HepG2 (cell line): ENCODE measurements around the gene HSPA6. TPM values are rescaled to one million over a fixed set of nuclear protein-coding genes. Genes with fewer than 3 reads are reported as not detected.
A peak's percentile ranks its signal among the peaks of the same experiment; 100 is the strongest.

Experiments used
- CAMTA2 ChIP-seq: sonication (generic); formaldehyde crosslinking; IDR thresholded peaks from 2 replicates; pipeline ENCODE4 v1.4.0; 2020; ENCODE audit warnings: mild to moderate bottlenecking, missing genetic modification reagents, borderline replicate concordance
- CENPT ChIP-seq: sonication (generic); formaldehyde crosslinking; IDR thresholded peaks from 2 replicates; pipeline ENCODE4 v1.8.0; 2022; ENCODE audit warnings: low read depth, mild to moderate bottlenecking, moderate library complexity, missing genetic modification reagents
- FOXJ3 ChIP-seq: sonication (generic); formaldehyde crosslinking; IDR thresholded peaks from 2 replicates; pipeline ENCODE4 v1.4.0; 2020; ENCODE audit warnings: missing genetic modification reagents, mild to moderate bottlenecking, borderline replicate concordance
- GABPB1 ChIP-seq: IDR thresholded peaks from 2 replicates; pipeline ENCODE4 v1.6.1; 2016; ENCODE audit warnings: mild to moderate bottlenecking, missing genetic modification reagents, moderate library complexity, missing compliant biosample characterization
- JUN ChIP-seq: sonication (generic); formaldehyde crosslinking; IDR thresholded peaks from 2 replicates; pipeline ENCODE4 v1.4.0; 2020; ENCODE audit warnings: mild to moderate bottlenecking, missing genetic modification reagents
- KLF15 ChIP-seq: sonication (generic); formaldehyde crosslinking; IDR thresholded peaks from 2 replicates; pipeline ENCODE4 v1.8.1; 2023; ENCODE audit warnings: borderline replicate concordance, mild to moderate bottlenecking, inconsistent platforms, missing genetic modification reagents, mixed read lengths
- KLF16 ChIP-seq, 2 experiments: sonication (generic) in 1 of 2; formaldehyde crosslinking in 1 of 2; IDR thresholded peaks; 2 replicates each; pipeline versions ENCODE4 v1.6.1 to v1.8.0; 2016 to 2023; ENCODE audit warnings: missing genetic modification reagents in 2 of 2, missing compliant biosample characterization in 1 of 2
- MIER3 ChIP-seq: IDR thresholded peaks from 2 replicates; pipeline ENCODE4 v1.6.1; 2016; ENCODE audit warnings: missing compliant biosample characterization, borderline replicate concordance
- NCOA2 ChIP-seq: sonication (generic); formaldehyde crosslinking; IDR thresholded peaks from 2 replicates; pipeline ENCODE4 v1.8.0; 2022; ENCODE audit warnings: inconsistent platforms
- PCBP1 ChIP-seq: fragments of 200-400 bp; formaldehyde crosslinking; IDR thresholded peaks from 2 replicates; pipeline ENCODE4 v1.6.1; 2017; ENCODE audit warnings: mild to moderate bottlenecking, low read depth, low read length, borderline replicate concordance
- RARA ChIP-seq: IDR thresholded peaks from 2 replicates; pipeline ENCODE4 v1.6.1; 2016; ENCODE audit warnings: missing genetic modification reagents, missing compliant biosample characterization
- SAP130 ChIP-seq: IDR thresholded peaks from 2 replicates; pipeline ENCODE4 v1.6.1; 2016; ENCODE audit warnings: low read depth
- XBP1 ChIP-seq: sonication (generic); formaldehyde crosslinking; IDR thresholded peaks from 2 replicates; pipeline ENCODE4 v1.5.0; 2020; ENCODE audit warnings: missing genetic modification reagents
- YEATS4 ChIP-seq: sonication (generic); formaldehyde crosslinking; IDR thresholded peaks from 2 replicates; pipeline ENCODE4 v1.4.0; 2020; ENCODE audit warnings: missing genetic modification reagents, borderline replicate concordance
- ZMYM3 ChIP-seq: sonication (generic); formaldehyde crosslinking; IDR thresholded peaks from 2 replicates; pipeline ENCODE4 v1.5.1; 2020; ENCODE audit warnings: mild to moderate bottlenecking, missing genetic modification reagents
- ZNF10 ChIP-seq: sonication (generic); formaldehyde crosslinking; IDR thresholded peaks from 2 replicates; pipeline ENCODE4 v1.4.0; 2020; ENCODE audit warnings: mild to moderate bottlenecking, low read depth, missing genetic modification reagents, borderline replicate concordance
- ZNF296 ChIP-seq: sonication (generic); formaldehyde crosslinking; conservative IDR thresholded peaks from 2 replicates; pipeline ENCODE4 v1.5.0; 2020; ENCODE audit warnings: mild to moderate bottlenecking, missing genetic modification reagents
- ZNF501 ChIP-seq: sonication (generic); formaldehyde crosslinking; IDR thresholded peaks from 2 replicates; pipeline ENCODE4 v1.5.1; 2020; ENCODE audit warnings: mild to moderate bottlenecking, moderate library complexity, missing genetic modification reagents
- ZNF569 ChIP-seq: sonication (generic); formaldehyde crosslinking; IDR thresholded peaks from 2 replicates; pipeline ENCODE4 v1.5.0; 2020; ENCODE audit warnings: mild to moderate bottlenecking, missing genetic modification reagents, moderate library complexity, borderline replicate concordance
- ZNF713 ChIP-seq: sonication (generic); formaldehyde crosslinking; IDR thresholded peaks from 2 replicates; pipeline ENCODE4 v1.4.0; 2020; ENCODE audit warnings: mild to moderate bottlenecking, missing genetic modification reagents
- ZNF788 ChIP-seq: sonication (generic); formaldehyde crosslinking; IDR thresholded peaks from 2 replicates; pipeline ENCODE4 v1.5.0; 2020; ENCODE audit warnings: mild to moderate bottlenecking, missing genetic modification reagents, borderline replicate concordance
- polyA plus RNA-seq, 8 experiments: library from polyadenylated mRNA; depleted of rRNA in 3 of 8; stranded (reverse) in 7 of 8; unstranded in 1 of 8; fragments of >200 nt; fragmentation: Illumina TruSeq in 4 of 8; extraction: Trizol in 4 of 8; gene quantifications; 2 replicates each; pipeline versions ENCODE4 v1.2.1 to v1.2.3, GENCODE V29; 2011 to 2016; ENCODE audit warnings: low read depth in 4 of 8, missing spikeins in 1 of 8, mixed read lengths in 1 of 8; ENCODE audit not compliant: insufficient read depth in 1 of 8
- total RNA-seq, 5 experiments: library from RNA; depleted of rRNA; stranded (reverse); fragments of >200 nt; fragmentation: Illumina TruSeq; extraction: Trizol; gene quantifications; 2 replicates each; pipeline ENCODE4 v1.2.3, GENCODE V29; 2016; ENCODE audit warnings: low read depth in 1 of 5
- TF ChIP-seq, protein P1 (sequence below): sonication (generic); formaldehyde crosslinking; IDR thresholded peaks from 2 replicates; pipeline ENCODE4 v1.4.0; 2020; ENCODE audit warnings: missing genetic modification reagents
- TF ChIP-seq, protein P2 (sequence below): sonication (generic); formaldehyde crosslinking; IDR thresholded peaks from 2 replicates; pipeline ENCODE4 v1.4.0; 2020; ENCODE audit warnings: mild to moderate bottlenecking, missing genetic modification reagents, borderline replicate concordance

The HSPA6 gene
- total and polyA plus RNA-seq, 2 of the 13 experiments (the other 11 are each of a cell fraction or from before 2014, with no cell fraction given), result 0.07 TPM; not detected in 1

DNA sequence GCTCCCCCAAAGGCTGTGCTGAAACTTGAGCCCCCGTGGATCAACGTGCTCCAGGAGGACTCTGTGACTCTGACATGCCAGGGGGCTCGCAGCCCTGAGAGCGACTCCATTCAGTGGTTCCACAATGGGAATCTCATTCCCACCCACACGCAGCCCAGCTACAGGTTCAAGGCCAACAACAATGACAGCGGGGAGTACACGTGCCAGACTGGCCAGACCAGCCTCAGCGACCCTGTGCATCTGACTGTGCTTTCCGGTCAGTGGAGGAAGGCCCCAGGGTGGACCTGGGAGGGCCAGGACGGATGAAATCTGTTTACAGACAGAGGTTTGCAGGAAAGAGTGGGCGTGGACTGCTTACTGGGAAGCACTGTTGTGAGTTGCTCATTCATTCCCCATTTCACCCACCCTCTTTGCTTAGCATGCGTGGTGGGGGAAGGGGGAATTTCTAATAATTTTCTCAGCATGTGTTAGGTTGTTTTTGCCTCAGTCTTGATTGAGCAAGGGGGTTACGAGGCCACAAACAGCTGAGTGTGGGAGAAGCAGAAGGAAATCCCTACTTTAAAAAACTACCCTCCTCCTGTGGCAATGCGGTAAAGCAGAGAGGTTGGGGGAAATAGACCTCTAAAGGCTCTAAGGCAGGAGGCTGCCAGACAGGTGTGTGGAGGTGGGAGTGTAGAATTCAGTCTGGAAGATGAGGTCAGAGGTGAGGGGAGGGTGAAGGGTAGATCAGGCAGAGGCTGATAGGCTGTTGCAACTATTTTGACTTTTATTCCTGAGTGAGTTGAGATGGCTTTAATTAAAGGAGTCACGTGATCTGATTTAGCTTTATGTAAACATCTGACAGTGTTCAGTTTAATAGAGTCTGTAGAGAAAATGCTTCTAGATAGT is 17.8 kb upstream of the HSPA6 start (continued):
- TF ChIP-seq KLF16 (CRISPR knock-in tag; IDR thresholded peaks at IDR 0.05), result no peak; a peak in 1 of 4 replicates
- TF ChIP-seq ZMYM3 (CRISPR knock-in tag), result no peak
- TF ChIP-seq SAP130 (CRISPR knock-in tag), result peak; percentile 69
- no peak for TF ChIP-seq KLF15 (CRISPR knock-in tag)
- TF ChIP-seq ZNF296 (CRISPR knock-in tag), result 0 out of 2 replicates have a peak, but pooled peaks have one; percentile 53
- no peak for TF ChIP-seq CAMTA2 (CRISPR knock-in tag)
- no peak for TF ChIP-seq ZNF569
- peak; percentile 77 for TF ChIP-seq GABPB1 (CRISPR knock-in tag)
- TF ChIP-seq NCOA2 (CRISPR knock-in tag), result peak; percentile 25; the same call in 1 of the 2 replicates
- TF ChIP-seq, protein P1, sequence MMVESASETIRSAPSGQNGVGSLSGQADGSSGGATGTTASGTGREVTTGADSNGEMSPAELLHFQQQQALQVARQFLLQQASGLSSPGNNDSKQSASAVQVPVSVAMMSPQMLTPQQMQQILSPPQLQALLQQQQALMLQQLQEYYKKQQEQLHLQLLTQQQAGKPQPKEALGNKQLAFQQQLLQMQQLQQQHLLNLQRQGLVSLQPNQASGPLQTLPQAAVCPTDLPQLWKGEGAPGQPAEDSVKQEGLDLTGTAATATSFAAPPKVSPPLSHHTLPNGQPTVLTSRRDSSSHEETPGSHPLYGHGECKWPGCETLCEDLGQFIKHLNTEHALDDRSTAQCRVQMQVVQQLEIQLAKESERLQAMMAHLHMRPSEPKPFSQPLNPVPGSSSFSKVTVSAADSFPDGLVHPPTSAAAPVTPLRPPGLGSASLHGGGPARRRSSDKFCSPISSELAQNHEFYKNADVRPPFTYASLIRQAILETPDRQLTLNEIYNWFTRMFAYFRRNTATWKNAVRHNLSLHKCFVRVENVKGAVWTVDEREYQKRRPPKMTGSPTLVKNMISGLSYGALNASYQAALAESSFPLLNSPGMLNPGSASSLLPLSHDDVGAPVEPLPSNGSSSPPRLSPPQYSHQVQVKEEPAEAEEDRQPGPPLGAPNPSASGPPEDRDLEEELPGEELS (CRISPR knock-in tag), result peak; percentile 69
- no peak for TF ChIP-seq YEATS4
- no peak for TF ChIP-seq FOXJ3
- TF ChIP-seq, protein P2, sequence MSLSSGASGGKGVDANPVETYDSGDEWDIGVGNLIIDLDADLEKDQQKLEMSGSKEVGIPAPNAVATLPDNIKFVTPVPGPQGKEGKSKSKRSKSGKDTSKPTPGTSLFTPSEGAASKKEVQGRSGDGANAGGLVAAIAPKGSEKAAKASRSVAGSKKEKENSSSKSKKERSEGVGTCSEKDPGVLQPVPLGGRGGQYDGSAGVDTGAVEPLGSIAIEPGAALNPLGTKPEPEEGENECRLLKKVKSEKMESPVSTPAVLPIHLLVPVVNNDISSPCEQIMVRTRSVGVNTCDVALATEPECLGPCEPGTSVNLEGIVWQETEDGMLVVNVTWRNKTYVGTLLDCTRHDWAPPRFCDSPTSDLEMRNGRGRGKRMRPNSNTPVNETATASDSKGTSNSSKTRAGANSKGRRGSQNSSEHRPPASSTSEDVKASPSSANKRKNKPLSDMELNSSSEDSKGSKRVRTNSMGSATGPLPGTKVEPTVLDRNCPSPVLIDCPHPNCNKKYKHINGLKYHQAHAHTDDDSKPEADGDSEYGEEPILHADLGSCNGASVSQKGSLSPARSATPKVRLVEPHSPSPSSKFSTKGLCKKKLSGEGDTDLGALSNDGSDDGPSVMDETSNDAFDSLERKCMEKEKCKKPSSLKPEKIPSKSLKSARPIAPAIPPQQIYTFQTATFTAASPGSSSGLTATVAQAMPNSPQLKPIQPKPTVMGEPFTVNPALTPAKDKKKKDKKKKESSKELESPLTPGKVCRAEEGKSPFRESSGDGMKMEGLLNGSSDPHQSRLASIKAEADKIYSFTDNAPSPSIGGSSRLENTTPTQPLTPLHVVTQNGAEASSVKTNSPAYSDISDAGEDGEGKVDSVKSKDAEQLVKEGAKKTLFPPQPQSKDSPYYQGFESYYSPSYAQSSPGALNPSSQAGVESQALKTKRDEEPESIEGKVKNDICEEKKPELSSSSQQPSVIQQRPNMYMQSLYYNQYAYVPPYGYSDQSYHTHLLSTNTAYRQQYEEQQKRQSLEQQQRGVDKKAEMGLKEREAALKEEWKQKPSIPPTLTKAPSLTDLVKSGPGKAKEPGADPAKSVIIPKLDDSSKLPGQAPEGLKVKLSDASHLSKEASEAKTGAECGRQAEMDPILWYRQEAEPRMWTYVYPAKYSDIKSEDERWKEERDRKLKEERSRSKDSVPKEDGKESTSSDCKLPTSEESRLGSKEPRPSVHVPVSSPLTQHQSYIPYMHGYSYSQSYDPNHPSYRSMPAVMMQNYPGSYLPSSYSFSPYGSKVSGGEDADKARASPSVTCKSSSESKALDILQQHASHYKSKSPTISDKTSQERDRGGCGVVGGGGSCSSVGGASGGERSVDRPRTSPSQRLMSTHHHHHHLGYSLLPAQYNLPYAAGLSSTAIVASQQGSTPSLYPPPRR, result no peak
- TF ChIP-seq XBP1 (CRISPR knock-in tag), result no peak
- no peak for TF ChIP-seq JUN (CRISPR knock-in tag)
- TF ChIP-seq PCBP1, result no peak
- 0 out of 2 replicates have a peak, but pooled peaks have one; percentile 43 for TF ChIP-seq MIER3
- no peak for TF ChIP-seq CENPT (CRISPR knock-in tag)
- no peak for TF ChIP-seq ZNF10 (CRISPR knock-in tag)
- TF ChIP-seq ZNF788 (CRISPR knock-in tag), result 0 out of 2 replicates have a peak, but pooled peaks have one; percentile 20
- peak; percentile 75 for TF ChIP-seq RARA (CRISPR knock-in tag)
- no peak for TF ChIP-seq ZNF713 (CRISPR knock-in tag)
- TF ChIP-seq ZNF501 (CRISPR knock-in tag), result peak; percentile 24; the same call in 1 of the 2 replicates
